Measurements from ENCODE around the gene YRDC. TPM values are rescaled to one million over a fixed set of nuclear protein-coding genes. Genes with fewer than 3 reads are reported as not detected.

Gene YRDC
- total and polyA plus RNA-seq, 7 donors = 4.4 to 19.0 (median 12.4) TPM

- intact Hi-C loops (cut with DNase I) = loop anchor here (10.0 kb wide), 2 partner anchors 138 to 238 kb away; partner anchors contain the start of genes INPP5B and POU3F1
- peak overlapping the region; percentile 91 to 98 (median 97) for H3K27ac ChIP-seq
- 4 to 15% methylated on average over 9 of the region's 9 CpGs for WGBS, 2 donors
- DNase-seq = no peak
- H3K9me3 ChIP-seq = no peaks in the 10 kb centered on the region
- no peak for TF ChIP-seq POLR2A (IDR thresholded peaks at IDR 0.05)
- TF ChIP-seq EP300 (IDR thresholded peaks at IDR 0.05) = no peak
- no peak for TF ChIP-seq POLR2AphosphoS5 (IDR thresholded peaks at IDR 0.05)
- TF ChIP-seq, protein P1, sequence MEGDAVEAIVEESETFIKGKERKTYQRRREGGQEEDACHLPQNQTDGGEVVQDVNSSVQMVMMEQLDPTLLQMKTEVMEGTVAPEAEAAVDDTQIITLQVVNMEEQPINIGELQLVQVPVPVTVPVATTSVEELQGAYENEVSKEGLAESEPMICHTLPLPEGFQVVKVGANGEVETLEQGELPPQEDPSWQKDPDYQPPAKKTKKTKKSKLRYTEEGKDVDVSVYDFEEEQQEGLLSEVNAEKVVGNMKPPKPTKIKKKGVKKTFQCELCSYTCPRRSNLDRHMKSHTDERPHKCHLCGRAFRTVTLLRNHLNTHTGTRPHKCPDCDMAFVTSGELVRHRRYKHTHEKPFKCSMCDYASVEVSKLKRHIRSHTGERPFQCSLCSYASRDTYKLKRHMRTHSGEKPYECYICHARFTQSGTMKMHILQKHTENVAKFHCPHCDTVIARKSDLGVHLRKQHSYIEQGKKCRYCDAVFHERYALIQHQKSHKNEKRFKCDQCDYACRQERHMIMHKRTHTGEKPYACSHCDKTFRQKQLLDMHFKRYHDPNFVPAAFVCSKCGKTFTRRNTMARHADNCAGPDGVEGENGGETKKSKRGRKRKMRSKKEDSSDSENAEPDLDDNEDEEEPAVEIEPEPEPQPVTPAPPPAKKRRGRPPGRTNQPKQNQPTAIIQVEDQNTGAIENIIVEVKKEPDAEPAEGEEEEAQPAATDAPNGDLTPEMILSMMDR (IDR thresholded peaks at IDR 0.05) = no peak
- H3K4me3 ChIP-seq = peak overlapping the region; percentile 77 to 90 (median 86)
- H3K4me1 ChIP-seq = peaks cover 0 to 34% (median 25%) of the 10 kb centered on the region in 4 donors
- peaks cover 13 to 47% (median 37%) of the 10 kb centered on the region in 4 donors for H3K36me3 ChIP-seq
- no peaks in the 10 kb centered on the region for H3K27me3 ChIP-seq
These were observed 821 bp downstream of the YRDC start for GRCh38 chr1:37807220-37807554.

DNA sequence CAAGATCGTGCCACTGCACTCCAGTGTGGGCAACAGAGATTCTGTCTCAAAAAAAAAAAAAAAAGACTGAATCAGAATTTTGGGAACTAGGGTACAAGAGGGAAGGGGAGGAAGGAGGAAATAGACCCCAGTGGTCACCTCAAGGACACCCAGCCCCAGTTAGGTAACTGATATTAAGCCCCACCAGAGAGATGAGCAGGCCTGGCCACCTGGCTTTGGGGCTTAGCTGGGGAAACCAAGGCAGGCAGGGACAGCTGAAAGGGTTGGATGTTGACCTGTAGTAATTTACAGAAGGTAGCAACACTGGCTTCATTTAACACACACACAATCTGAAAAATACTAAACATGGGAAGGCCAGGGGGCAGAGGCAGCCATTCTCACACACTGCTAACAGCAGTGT is 5.6 kb downstream of the YRDC start:
- Histone ChIP-seq H3K36me3 (peaks cover 13 to 70% (median 39%) of the 10 kb centered on the region in 4 donors), H3K27me3 (no peaks in the 10 kb centered on the region)
- DNase-seq = no peak

GRCh38 chr1:37797750-37798345 is 10.2 kb downstream of the YRDC start:
- TF ChIP-seq POLR2A (IDR thresholded peaks at IDR 0.05) = no peak
- no peak for TF ChIP-seq POLR2AphosphoS5 (IDR thresholded peaks at IDR 0.05)
- TF ChIP-seq EP300 (IDR thresholded peaks at IDR 0.05) = no peak
- TF ChIP-seq, protein P1 (IDR thresholded peaks at IDR 0.05) = no peak
- no peaks in the 10 kb centered on the region for H3K27me3 ChIP-seq
- H3K36me3 ChIP-seq = peaks cover 0 to 30% (median 7%) of the 10 kb centered on the region in 4 donors

More for the DNA sequence above, 5.6 kb downstream of the YRDC start:
- intact Hi-C loops (cut with DNase I) = loop anchor here (10.0 kb wide), 2 partner anchors 142 to 242 kb away; partner anchors contain the start of genes INPP5B and POU3F1
- peaks cover 0 to 13% (median 11%) of the 10 kb centered on the region in 4 donors for H3K4me1 ChIP-seq
- no peak overlapping the region for H3K27ac ChIP-seq
- H3K4me3 ChIP-seq = no peak overlapping the region
- TF ChIP-seq POLR2AphosphoS5 (IDR thresholded peaks at IDR 0.05) = no peak
- TF ChIP-seq POLR2A (IDR thresholded peaks at IDR 0.05) = no peak
- TF ChIP-seq, protein P1 (IDR thresholded peaks at IDR 0.05) = no peak
- TF ChIP-seq EP300 (IDR thresholded peaks at IDR 0.05) = no peak
- WGBS, 2 donors = 95 to 98% methylated on average over 1 of the region's 1 CpG
- no peaks in the 10 kb centered on the region for H3K9me3 ChIP-seq

GRCh38 chr1:37795340-37796125 is 12.5 kb downstream of the YRDC start:
- Histone ChIP-seq H3K27me3 (no peaks in the 10 kb centered on the region), H3K27ac (no peak overlapping the region), H3K36me3 (peaks cover 0 to 13% (median 0%) of the 10 kb centered on the region in 4 donors), H3K4me3 (peak overlapping the region in 1 of 4 donors; percentile 60), H3K4me1 (peaks cover 0 to 21% (median 20%) of the 10 kb centered on the region in 4 donors), H3K9me3 (no peaks in the 10 kb centered on the region)
- WGBS, 2 donors = 23 to 33% methylated on average over 22 of the region's 22 CpGs
- DNase-seq = no peak
- intact Hi-C loops (cut with DNase I) = no loop called here
- TF ChIP-seq, protein P1 (IDR thresholded peaks at IDR 0.05) = no peak
- no peak for TF ChIP-seq EP300 (IDR thresholded peaks at IDR 0.05)
- no peak for TF ChIP-seq POLR2AphosphoS5 (IDR thresholded peaks at IDR 0.05)
- TF ChIP-seq POLR2A (IDR thresholded peaks at IDR 0.05) = no peak

More at GRCh38 chr1:37797750-37798345, 10.2 kb downstream of the YRDC start:
- intact Hi-C loops (cut with DNase I) = no loop called here
- no peaks in the 10 kb centered on the region for H3K9me3 ChIP-seq
- DNase-seq = no peak
- 91 to 93% methylated on average over 3 of the region's 3 CpGs for WGBS, 2 donors
- no peak overlapping the region for H3K27ac ChIP-seq
- peaks cover 0 to 21% (median 20%) of the 10 kb centered on the region in 4 donors for H3K4me1 ChIP-seq
- H3K4me3 ChIP-seq = no peak overlapping the region

Measured in sigmoid colon (tissue), 7 donors.